Body of pancreas (tissue), 4 donors: ENCODE measurements around the gene ACKR3. TPM values are rescaled to one million over a fixed set of nuclear protein-coding genes. Genes with fewer than 3 reads are reported as not detected.

Source experiments
- ATAC-seq: fragments of 150-250 bp; one replicate; pipeline ENCODE4 v1.9.1; 2016
- DNase-seq, 4 donors: peaks; one replicate each; pipeline ENCODE4 v3.0.0-alpha.2; 2019
- H3K27ac ChIP-seq, 4 donors: fragments of 200-600 bp; sonication (generic); 1 replicate in 3 of 4; 2 replicates in 1 of 4; pipeline versions ENCODE4 v1.5.1 to v1.6.1; 2016 to 2019; ENCODE audit warnings: mild to moderate bottlenecking in 1 of 4, mixed read lengths in 1 of 4, moderate library complexity in 1 of 4
- H3K27me3 ChIP-seq, 2 donors: fragments of 200-600 bp; sonication (generic); one replicate each; pipeline ENCODE4 v1.6.0; 2016; ENCODE audit warnings: mild to moderate bottlenecking in 1 of 2
- H3K36me3 ChIP-seq, 2 donors: fragments of 200-600 bp; sonication (generic); replicated peaks in 1 of 2; 2 replicates each; pipeline ENCODE4 v1.5.1; 2016; ENCODE audit warnings: low read depth in 2 of 2; ENCODE audit not compliant: insufficient read depth in 1 of 2
- H3K4me1 ChIP-seq: fragments of 200-600 bp; sonication (generic); one replicate; pipeline ENCODE4 v1.6.0; 2016
- H3K4me3 ChIP-seq, 2 donors: fragments of 200-600 bp; sonication (generic); 1 replicate in 1 of 2; 2 replicates in 1 of 2; pipeline ENCODE4 v1.5.1; 2016 to 2019
- H3K9me3 ChIP-seq, 3 donors: fragments of 200-600 bp; sonication (generic); 1 replicate in 2 of 3; 2 replicates in 1 of 3; pipeline ENCODE4 v1.5.1; 2016
- POLR2A ChIP-seq, 3 donors: fragments of 450-650 bp; IDR thresholded peaks; one replicate each; pipeline ENCODE4 v1.6.1; 2016; ENCODE audit warnings: antibody characterized with exemption in 3 of 3, mild to moderate bottlenecking in 2 of 3
- WGBS, 2 donors: methylation state at CpG; one replicate each; pipeline ENCODE4 v1.1.5; 2017; 5-methylcytosine and 5-hydroxymethylcytosine counted together
- intact Hi-C: fragments of 100-400 bp; cut with DNase I; formaldehyde crosslinking; loops from one replicate; pipeline ENCODE4 v1.15.1; 2023
- total RNA-seq, 2 donors: library from RNA; depleted of rRNA; stranded (reverse); fragments of >200 nt; gene quantifications; one replicate each; pipeline ENCODE4 v1.1.0, GENCODE V29; 2016
- TF ChIP-seq, protein P1 (sequence below), 7 experiments: fragments of 450-650 bp in 4 of 7; fragments of 200-600 bp in 3 of 7; sonication (generic) in 3 of 7; IDR thresholded peaks; one replicate each; pipeline ENCODE4 v1.5.1; 2016 to 2019; ENCODE audit warnings: antibody characterized with exemption in 7 of 7

ACKR3 gene
- total RNA-seq, 2 donors from 2014 or later = 10.4 to 18.1 TPM

GRCh38 chr2:236576087-236576486, 6.5 kb downstream of the ACKR3 start:
- Histone ChIP-seq H3K36me3 (peaks cover 1 to 9% of the 10 kb centered on the region in 2 donors), H3K27me3 (no peaks in the 10 kb centered on the region), H3K4me3 (no peak overlapping the region), H3K4me1 (peaks cover 98% of the 10 kb centered on the region), H3K9me3 (no peaks in the 10 kb centered on the region), H3K27ac (peak overlapping the region; percentile 77 to 93 (median 86))
- DNase-seq (peak in 2 of 4 donors; percentile 35 to 49), ATAC-seq (no peak)
- WGBS, 2 donors = 18 to 33% methylated on average over 8 of the region's 8 CpGs
- TF ChIP-seq, protein P1, sequence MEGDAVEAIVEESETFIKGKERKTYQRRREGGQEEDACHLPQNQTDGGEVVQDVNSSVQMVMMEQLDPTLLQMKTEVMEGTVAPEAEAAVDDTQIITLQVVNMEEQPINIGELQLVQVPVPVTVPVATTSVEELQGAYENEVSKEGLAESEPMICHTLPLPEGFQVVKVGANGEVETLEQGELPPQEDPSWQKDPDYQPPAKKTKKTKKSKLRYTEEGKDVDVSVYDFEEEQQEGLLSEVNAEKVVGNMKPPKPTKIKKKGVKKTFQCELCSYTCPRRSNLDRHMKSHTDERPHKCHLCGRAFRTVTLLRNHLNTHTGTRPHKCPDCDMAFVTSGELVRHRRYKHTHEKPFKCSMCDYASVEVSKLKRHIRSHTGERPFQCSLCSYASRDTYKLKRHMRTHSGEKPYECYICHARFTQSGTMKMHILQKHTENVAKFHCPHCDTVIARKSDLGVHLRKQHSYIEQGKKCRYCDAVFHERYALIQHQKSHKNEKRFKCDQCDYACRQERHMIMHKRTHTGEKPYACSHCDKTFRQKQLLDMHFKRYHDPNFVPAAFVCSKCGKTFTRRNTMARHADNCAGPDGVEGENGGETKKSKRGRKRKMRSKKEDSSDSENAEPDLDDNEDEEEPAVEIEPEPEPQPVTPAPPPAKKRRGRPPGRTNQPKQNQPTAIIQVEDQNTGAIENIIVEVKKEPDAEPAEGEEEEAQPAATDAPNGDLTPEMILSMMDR (IDR thresholded peaks at IDR 0.05) = no peak
- no peak for TF ChIP-seq POLR2A (IDR thresholded peaks at IDR 0.05)
- intact Hi-C loops = no loop called here

DNA sequence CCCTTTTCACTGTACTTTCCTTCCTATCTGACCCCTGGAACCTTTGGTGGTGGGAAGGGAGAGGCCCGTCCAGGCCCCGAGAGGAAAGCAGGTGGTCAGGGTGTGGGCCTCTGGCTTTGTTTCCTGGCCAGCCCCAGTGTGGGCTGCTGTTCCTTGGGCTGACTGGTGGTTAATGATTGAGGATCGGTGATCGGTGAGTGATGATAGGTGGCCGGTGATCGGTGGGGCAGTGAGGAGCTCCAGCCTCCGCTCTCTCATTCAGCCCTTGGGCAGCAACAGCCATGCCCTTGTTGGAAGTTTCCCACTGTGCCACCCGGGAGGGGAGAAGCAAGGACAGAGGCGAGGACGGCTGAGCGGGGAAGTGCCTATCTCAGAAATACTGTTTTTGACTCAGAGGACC, 7.3 kb downstream of the ACKR3 start:
- peak; percentile 64 to 84 (median 78) for DNase-seq
- intact Hi-C loops = no loop called here
- Histone ChIP-seq H3K27ac (peak overlapping the region; percentile 77 to 93 (median 86)), H3K36me3 (peaks cover 5 to 13% of the 10 kb centered on the region in 2 donors), H3K27me3 (no peaks in the 10 kb centered on the region), H3K4me1 (peaks cover 97% of the 10 kb centered on the region), H3K9me3 (no peaks in the 10 kb centered on the region), H3K4me3 (no peak overlapping the region)
- TF ChIP-seq, protein P1 (IDR thresholded peaks at IDR 0.05) = no peak
- peak in 2 of 3 donors; percentile 63 to 85 for TF ChIP-seq POLR2A (IDR thresholded peaks at IDR 0.05)
- ATAC-seq = peak; percentile 47
- WGBS, 2 donors = 32 to 39% methylated on average over 10 to 11 of the region's 11 CpGs

DNA sequence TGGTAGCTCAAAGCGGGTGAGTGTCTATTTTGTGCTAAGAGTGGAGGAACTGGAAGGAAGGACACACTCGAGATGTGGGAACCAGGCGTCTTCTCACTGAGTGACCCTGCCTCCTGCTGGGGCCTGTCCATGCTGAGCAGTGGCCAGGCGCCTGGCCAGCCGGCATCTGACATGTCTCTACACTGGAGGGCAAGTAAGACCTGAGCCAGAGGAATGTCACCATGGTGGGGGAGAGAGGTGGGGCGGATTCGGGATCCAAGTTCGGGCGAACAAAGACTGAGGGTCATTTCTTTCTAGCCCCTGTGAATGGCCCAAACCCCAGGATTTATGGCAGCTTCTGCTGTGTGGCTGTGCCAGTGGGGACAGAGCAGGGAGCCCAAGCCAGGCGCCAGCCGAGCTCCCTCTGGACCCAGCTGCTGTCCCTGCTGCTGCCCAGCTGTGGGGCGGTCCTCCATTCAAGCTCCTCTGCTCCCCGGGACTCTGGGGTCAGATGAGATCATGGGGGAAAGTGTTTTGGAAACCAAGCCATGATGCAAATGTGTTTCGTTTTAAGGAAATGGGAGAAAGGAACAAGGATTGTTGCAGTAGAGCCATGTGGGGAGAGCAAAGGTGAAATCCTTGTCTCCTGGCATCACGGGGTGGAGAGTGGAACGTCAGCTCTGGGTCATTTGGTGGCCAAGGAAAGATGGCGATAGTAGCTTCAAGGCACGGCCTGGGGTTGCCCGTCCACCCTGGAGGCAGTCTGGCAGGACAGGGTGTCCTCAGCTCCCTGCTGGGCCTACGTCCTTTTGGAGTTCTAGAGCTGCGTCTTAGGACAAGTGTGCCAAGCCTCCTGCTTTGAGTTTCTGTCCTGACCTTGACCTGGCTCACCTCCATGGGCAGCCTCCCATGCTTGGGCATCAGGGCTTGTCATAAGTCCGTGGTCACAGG, 8.1 kb downstream of the ACKR3 start:
- Histone ChIP-seq H3K36me3 (peaks cover 5 to 13% of the 10 kb centered on the region in 2 donors), H3K4me1 (peaks cover 89% of the 10 kb centered on the region), H3K27me3 (no peaks in the 10 kb centered on the region), H3K27ac (peak overlapping the region; percentile 77 to 93 (median 86)), H3K4me3 (no peak overlapping the region), H3K9me3 (no peaks in the 10 kb centered on the region)
- ATAC-seq (no peak), DNase-seq (peak; percentile 55 to 71 (median 62))
- 45 to 46% methylated on average over 21 to 22 of the region's 22 CpGs for WGBS, 2 donors
- TF ChIP-seq POLR2A (IDR thresholded peaks at IDR 0.05) = peak in 2 of 3 donors; percentile 24 to 27
- TF ChIP-seq, protein P1 (IDR thresholded peaks at IDR 0.05) = no peak
- intact Hi-C loops = no loop called here

DNA sequence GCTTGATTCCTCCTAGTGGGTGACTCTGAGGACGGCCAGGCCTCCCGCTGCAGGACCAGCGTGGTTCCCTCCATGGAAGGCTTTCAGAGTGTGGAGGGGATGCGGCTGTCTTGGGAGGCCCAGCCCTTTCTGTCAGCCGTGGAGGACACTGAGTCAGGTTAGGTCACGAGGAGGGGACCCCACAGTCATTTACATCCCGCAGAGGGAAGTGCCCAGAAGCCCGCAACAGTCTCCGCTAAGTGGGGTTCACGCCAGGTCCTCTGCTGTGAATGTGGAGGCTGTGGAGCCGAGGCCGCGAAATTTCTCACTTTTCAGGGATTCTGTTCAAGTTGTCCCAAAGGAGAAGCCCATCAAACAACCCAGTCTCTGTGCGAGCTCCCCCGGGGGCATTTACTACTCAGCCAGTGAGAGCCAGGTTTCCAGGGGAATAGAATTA, 8.8 kb downstream of the ACKR3 start:
- intact Hi-C loops = no loop called here
- H3K4me3 ChIP-seq = no peak overlapping the region
- H3K4me1 ChIP-seq = peaks cover 82% of the 10 kb centered on the region
- no peak for DNase-seq
- H3K27me3 ChIP-seq = no peaks in the 10 kb centered on the region
- H3K9me3 ChIP-seq = no peaks in the 10 kb centered on the region
- TF ChIP-seq POLR2A (IDR thresholded peaks at IDR 0.05) = no peak
- TF ChIP-seq, protein P1 (IDR thresholded peaks at IDR 0.05) = no peak
- peak overlapping the region; percentile 77 to 93 (median 86) for H3K27ac ChIP-seq
- H3K36me3 ChIP-seq = peaks cover 5 to 13% of the 10 kb centered on the region in 2 donors
- 37 to 65% methylated on average over 10 to 15 of the region's 15 CpGs for WGBS, 2 donors
- no peak for ATAC-seq
